ENCODE results near the gene CARD19. TPM values are rescaled to one million over a fixed set of nuclear protein-coding genes. Genes with fewer than 3 reads are reported as not detected.
A peak's percentile ranks its signal among the peaks of the same experiment; 100 is the strongest.

The CARD19 gene
- total RNA-seq, 4 donors from 2014 or later, result 54.0 to 83.6 (median 78.1) TPM

DNA sequence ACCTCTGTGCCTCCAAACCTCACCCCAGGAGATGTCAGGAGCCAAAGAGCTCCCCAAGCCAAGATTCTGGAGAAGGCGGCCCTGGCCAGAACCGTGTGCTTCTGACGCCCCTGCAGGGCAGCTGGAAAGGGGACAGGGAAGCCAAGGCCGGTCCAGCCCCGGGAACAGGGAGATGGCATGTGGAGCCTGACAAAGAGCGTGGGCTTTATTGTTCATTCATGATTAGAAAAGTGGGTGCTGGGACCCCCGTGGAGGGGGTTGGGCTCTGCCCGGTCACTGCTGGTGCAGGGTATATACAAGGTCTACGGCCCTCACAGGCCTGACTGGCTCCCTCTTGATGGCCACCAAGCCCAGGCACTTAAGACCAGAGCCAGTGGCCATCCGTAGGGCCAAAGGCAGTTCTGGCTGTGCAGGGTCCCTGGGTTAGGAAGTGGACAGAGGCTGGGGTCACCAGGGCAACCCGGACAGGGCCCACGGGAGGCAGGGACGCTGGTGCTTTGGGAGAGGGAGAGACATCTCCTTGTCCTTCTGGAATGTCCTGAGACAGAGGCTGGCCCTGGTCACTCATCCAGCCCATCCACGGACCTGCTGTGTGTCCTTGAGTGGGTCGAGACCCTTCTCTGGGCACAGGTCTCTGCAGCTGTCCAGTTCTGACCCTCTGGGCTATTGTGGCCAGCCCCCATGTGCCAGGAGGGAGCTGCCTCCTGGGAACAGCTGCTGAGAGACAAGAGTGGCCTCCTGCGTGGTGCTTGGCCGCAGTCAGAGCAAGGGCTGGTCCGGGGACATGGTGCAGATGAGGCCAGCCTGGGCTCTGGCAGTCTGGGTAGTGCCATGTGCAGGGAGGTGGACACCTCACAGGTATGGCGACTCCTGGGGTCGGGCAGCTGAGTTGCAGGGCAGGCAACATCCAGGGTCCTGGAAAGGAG, 25.6 kb downstream of the CARD19 start:
- intact Hi-C loops (cut with DNase I), result no loop called here
- Histone ChIP-seq H3K27me3 (no peaks in the 10 kb centered on the region), H3K4me1 (peaks cover 21 to 49% (median 39%) of the 10 kb centered on the region in 4 donors), H3K36me3 (peaks cover 13 to 59% (median 54%) of the 10 kb centered on the region in 4 donors), H3K27ac (replicated peaks in 1 of 4) (peak overlapping the region; percentile 77 to 84 (median 82)), H3K9me3 (no peaks in the 10 kb centered on the region), H3K4me3 (no peak overlapping the region)
- DNase-seq (ENCODE audit: extremely low spot score), result no peak
- WGBS, result 80% methylated on average over 11 of the region's 20 CpGs
- TF ChIP-seq POLR2A (IDR thresholded peaks at IDR 0.05; ENCODE audit: low read depth), result no peak
- TF ChIP-seq POLR2AphosphoS5 (IDR thresholded peaks at IDR 0.05), result no peak
- TF ChIP-seq EP300 (IDR thresholded peaks at IDR 0.05), result no peak
- TF ChIP-seq CTCF (IDR thresholded peaks at IDR 0.05), result no peak

- Histone ChIP-seq H3K27me3 (no peaks in the 10 kb centered on the region), H3K36me3 (peaks cover 13 to 59% (median 54%) of the 10 kb centered on the region in 4 donors), H3K9me3 (no peaks in the 10 kb centered on the region), H3K27ac (replicated peaks in 1 of 4) (peak overlapping the region in 1 of 4 donors; percentile 2), H3K4me3 (no peak overlapping the region), H3K4me1 (peaks cover 32 to 61% (median 49%) of the 10 kb centered on the region in 4 donors)
- 65% methylated on average over 2 of the region's 14 CpGs for WGBS
- DNase-seq (ENCODE audit: extremely low spot score), result no peak
- TF ChIP-seq EP300 (IDR thresholded peaks at IDR 0.05), result no peak
- no peak for TF ChIP-seq POLR2A (IDR thresholded peaks at IDR 0.05; ENCODE audit: low read depth)
- no peak for TF ChIP-seq POLR2AphosphoS5 (IDR thresholded peaks at IDR 0.05)
- TF ChIP-seq CTCF (IDR thresholded peaks at IDR 0.05), result no peak
- intact Hi-C loops (cut with DNase I), result no loop called here
Measured at GRCh38 chr9:93122721-93123221, 26.8 kb downstream of the CARD19 start.

GRCh38 chr9:93123561-93124283, 27.7 kb downstream of the CARD19 start:
- Histone ChIP-seq H3K9me3 (no peaks in the 10 kb centered on the region), H3K4me3 (no peak overlapping the region), H3K27ac (replicated peaks in 1 of 4) (no peak overlapping the region), H3K4me1 (peaks cover 40 to 69% (median 58%) of the 10 kb centered on the region in 4 donors), H3K27me3 (no peaks in the 10 kb centered on the region), H3K36me3 (peaks cover 13 to 59% (median 56%) of the 10 kb centered on the region in 4 donors)
- no peak for DNase-seq (ENCODE audit: extremely low spot score)
- TF ChIP-seq POLR2A (IDR thresholded peaks at IDR 0.05; ENCODE audit: low read depth) (no peak), POLR2AphosphoS5 (IDR thresholded peaks at IDR 0.05) (no peak), EP300 (IDR thresholded peaks at IDR 0.05) (no peak), CTCF (IDR thresholded peaks at IDR 0.05) (no peak)
- WGBS, result 77% methylated on average over 9 of the region's 14 CpGs
- intact Hi-C loops (cut with DNase I), result no loop called here

DNA sequence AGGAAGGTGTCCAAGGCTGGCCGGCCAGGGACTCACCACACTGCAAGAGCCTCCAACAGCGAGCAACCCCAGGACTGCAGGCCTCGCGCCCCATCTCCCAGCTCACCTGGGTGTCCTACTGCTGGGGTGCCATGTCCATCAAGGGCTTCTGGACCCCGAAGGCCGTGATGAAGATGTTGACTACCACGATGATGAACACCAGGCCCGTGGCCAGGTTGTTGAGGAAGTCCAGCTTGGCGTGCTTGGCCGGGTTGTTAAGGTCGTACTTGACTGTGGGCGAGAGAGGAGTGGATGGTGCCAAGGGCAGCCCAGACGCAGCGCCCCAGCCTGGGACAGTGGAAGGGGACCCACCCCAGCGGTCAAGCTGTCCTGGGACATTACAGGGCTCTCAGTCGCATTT, 28.8 kb downstream of the CARD19 start:
- intact Hi-C loops (cut with DNase I), result no loop called here
- no peak for TF ChIP-seq POLR2A (IDR thresholded peaks at IDR 0.05; ENCODE audit: low read depth)
- TF ChIP-seq EP300 (IDR thresholded peaks at IDR 0.05), result no peak
- TF ChIP-seq POLR2AphosphoS5 (IDR thresholded peaks at IDR 0.05), result no peak
- no peak for TF ChIP-seq CTCF (IDR thresholded peaks at IDR 0.05)
- Histone ChIP-seq H3K27me3 (no peaks in the 10 kb centered on the region), H3K4me3 (no peak overlapping the region), H3K4me1 (peaks cover 46 to 69% (median 60%) of the 10 kb centered on the region in 4 donors), H3K36me3 (peaks cover 13 to 59% (median 56%) of the 10 kb centered on the region in 4 donors), H3K27ac (replicated peaks in 1 of 4) (peak overlapping the region in 2 of 4 donors; percentile 3 to 99), H3K9me3 (no peaks in the 10 kb centered on the region)
- no peak for DNase-seq (ENCODE audit: extremely low spot score)
- WGBS, result 90% methylated on average over 5 of the region's 16 CpGs

Data from esophagus muscularis mucosa (tissue), 4 donors.